PC-3 (cell line): ENCODE data around the gene SEMA4C. TPM values are rescaled to one million over a fixed set of nuclear protein-coding genes. Genes with fewer than 3 reads are reported as not detected.

Experiments
- ATAC-seq: fragments of 200-7000 bp; cut with Tn5 transposase; 2 replicates; pipeline ENCODE4 v1.9.1; 2020; ENCODE audit warnings: mild to moderate bottlenecking, moderate library complexity
- BruUV-seq: library from RNA; stranded (reverse); fragments of 400-500 nt; replicated peaks from 2 replicates; lab custom pipeline; 2021; lab: Mats Ljungman, UMichigan
- CTCF ChIA-PET: fragments of 300-600 bp; sonication (Branson Sonifier 250); formaldehyde crosslinking; loops from one replicate; lab custom pipeline; 2022; ENCODE audit warnings: antibody characterized with exemption; lab: Charles Lee
- POLR2A ChIA-PET: fragments of 300-600 bp; sonication (Branson Sonifier 250); formaldehyde crosslinking; loops from one replicate; lab custom pipeline; 2022; ENCODE audit warnings: antibody characterized with exemption; ENCODE audit not compliant: unreplicated experiment; lab: Charles Lee
- DNase-seq: peaks from one replicate; pipeline ENCODE4 v3.0.0-alpha.2; 2015
- H2AFZ ChIP-seq: fragments of 300-600 bp; sonication (generic); 2 replicates; pipeline ENCODE4 v1.6.0; 2016; ENCODE audit warnings: antibody characterized with exemption, low read length
- H3F3A ChIP-seq: fragments of 300-600 bp; sonication (generic); one replicate; pipeline ENCODE4 v1.6.0; 2017; ENCODE audit warnings: antibody characterized with exemption, low read length, control low read depth, mild to moderate bottlenecking; ENCODE audit not compliant: unreplicated experiment
- H3K27ac ChIP-seq: fragments of 300-600 bp; sonication (generic); 2 replicates; pipeline ENCODE4 v1.5.1; 2016; ENCODE audit warnings: mild to moderate bottlenecking, low read length
- H3K27me3 ChIP-seq: fragments of 300-600 bp; sonication (generic); 2 replicates; pipeline ENCODE4 v1.6.1; 2016; ENCODE audit warnings: low read length, mixed read lengths
- H3K36me3 ChIP-seq: fragments of 300-600 bp; sonication (generic); 2 replicates; pipeline ENCODE4 v1.6.1; 2016; ENCODE audit warnings: low read depth, mixed run types, low read length, mixed read lengths
- H3K4me1 ChIP-seq: fragments of 300-600 bp; sonication (generic); 2 replicates; pipeline ENCODE4 v1.5.1; 2016; ENCODE audit warnings: low read length; ENCODE audit not compliant: insufficient read depth
- H3K4me2 ChIP-seq: fragments of 300-600 bp; sonication (generic); 2 replicates; pipeline ENCODE4 v1.6.0; 2016; ENCODE audit warnings: low read length
- H3K4me3 ChIP-seq: fragments of 300-600 bp; sonication (generic); 2 replicates; pipeline ENCODE4 v1.5.1; 2016; ENCODE audit warnings: mild to moderate bottlenecking, low read length, mixed read lengths
- H3K79me2 ChIP-seq: fragments of 300-600 bp; sonication (generic); 2 replicates; pipeline ENCODE4 v1.6.1; 2017; ENCODE audit warnings: low read length, mixed read lengths
- H3K9ac ChIP-seq: fragments of 300-600 bp; sonication (generic); 2 replicates; pipeline ENCODE4 v1.6.0; 2016; ENCODE audit warnings: mild to moderate bottlenecking, low read length
- H3K9me2 ChIP-seq: fragments of 300-600 bp; sonication (generic); replicated peaks from 2 replicates; pipeline ENCODE4 v1.6.1; 2016; ENCODE audit warnings: mixed run types, low read length, mixed read lengths
- H3K9me3 ChIP-seq: fragments of 300-600 bp; sonication (generic); 2 replicates; pipeline ENCODE4 v1.6.1; 2016; ENCODE audit warnings: low read length, mixed read lengths
- H4K20me1 ChIP-seq: fragments of 300-600 bp; sonication (generic); 2 replicates; pipeline ENCODE4 v1.6.1; 2016; ENCODE audit warnings: low read length, mixed read lengths
- CTCF ChIP-seq: fragments of 300-600 bp; sonication (generic); conservative IDR thresholded peaks from 2 replicates; pipeline ENCODE4 v1.5.1; 2017; ENCODE audit warnings: antibody characterized with exemption, low read depth, mild to moderate bottlenecking, low read length
- EZH2 ChIP-seq: fragments of 300-600 bp; sonication (generic); IDR thresholded peaks from one replicate; pipeline ENCODE4 v1.6.1; 2017; ENCODE audit warnings: antibody characterized with exemption, mild to moderate bottlenecking, low read length; ENCODE audit not compliant: unreplicated experiment
- EZH2phosphoT487 ChIP-seq: fragments of 300-600 bp; sonication (generic); IDR thresholded peaks from 2 replicates; pipeline ENCODE4 v1.6.1; 2018; ENCODE audit warnings: mild to moderate bottlenecking, antibody characterized with exemption, low read length, borderline replicate concordance
- intact Hi-C: fragments of 100-400 bp; cut with micrococcal nuclease; formaldehyde crosslinking; loops from 2 replicates; pipeline ENCODE4 v1.9.0; 2023
- total RNA-seq: library from RNA; depleted of rRNA; stranded (reverse); fragments of >200 nt; gene quantifications from 2 replicates; pipeline ENCODE4 v1.2.3, GENCODE V29; 2014

SEMA4C gene
- total RNA-seq, 1 experiment from 2014 or later = 20.6 TPM

- peak within 1 kb of the TSS; percentile 63 for H3K9ac ChIP-seq
- peaks cover 43% of the 10 kb centered on the region for H3K79me2 ChIP-seq
- H3K4me1 ChIP-seq = peaks cover 18% of the 10 kb centered on the region
- intact Hi-C loops = loop anchor here (5.0 kb wide), 1 partner anchor 74 kb away; the partner anchor contains the start of gene LMAN2L
- no peaks in the 10 kb centered on the region for H3K9me2 ChIP-seq
- H4K20me1 ChIP-seq = peaks cover 28% of the 10 kb centered on the region
- no peaks in the 10 kb centered on the region for H3K9me3 ChIP-seq
- peak within 1 kb of the TSS; percentile 76 for H3K4me3 ChIP-seq
- H2AFZ ChIP-seq = peak within 1 kb of the TSS; percentile 90
- ChIA-PET CTCF (interaction anchor here (0.6 to 0.9 kb wide), 3 partner anchors 29 to 76 kb away, joined by 3 to 5 read pairs (median 3); partner anchors contain the start of gene LMAN2L), POLR2A (interaction anchor here (0.6 kb wide), 1 partner anchor 98 kb away, joined by 3 read pairs; no protein-coding TSS in a partner anchor)
- TF ChIP-seq EZH2 (no peak), CTCF (peak; percentile 39), EZH2phosphoT487 (no peak)
- DNase-seq (peak; percentile 94), ATAC-seq (peak; percentile 91)
- H3F3A ChIP-seq = no peaks in the 10 kb centered on the region
- no peaks in the 10 kb centered on the region for H3K36me3 ChIP-seq
- BruUV-seq = no TSS peak
- no peaks in the 10 kb centered on the region for H3K27me3 ChIP-seq
- H3K27ac ChIP-seq = no peak within 1 kb of the TSS; the same call in 1 of the 2 replicates
- H3K4me2 ChIP-seq = peak within 1 kb of the TSS; percentile 94
These were observed 53.6 kb downstream of the SEMA4C start, which contains the start of gene CNNM3 for GRCh38 chr2:96816127-96816835. Gene CNNM3, plus strand, starts transcription at chr2:96816268. Its CDS starts 10 bp downstream, at chr2:96816278.

DNA sequence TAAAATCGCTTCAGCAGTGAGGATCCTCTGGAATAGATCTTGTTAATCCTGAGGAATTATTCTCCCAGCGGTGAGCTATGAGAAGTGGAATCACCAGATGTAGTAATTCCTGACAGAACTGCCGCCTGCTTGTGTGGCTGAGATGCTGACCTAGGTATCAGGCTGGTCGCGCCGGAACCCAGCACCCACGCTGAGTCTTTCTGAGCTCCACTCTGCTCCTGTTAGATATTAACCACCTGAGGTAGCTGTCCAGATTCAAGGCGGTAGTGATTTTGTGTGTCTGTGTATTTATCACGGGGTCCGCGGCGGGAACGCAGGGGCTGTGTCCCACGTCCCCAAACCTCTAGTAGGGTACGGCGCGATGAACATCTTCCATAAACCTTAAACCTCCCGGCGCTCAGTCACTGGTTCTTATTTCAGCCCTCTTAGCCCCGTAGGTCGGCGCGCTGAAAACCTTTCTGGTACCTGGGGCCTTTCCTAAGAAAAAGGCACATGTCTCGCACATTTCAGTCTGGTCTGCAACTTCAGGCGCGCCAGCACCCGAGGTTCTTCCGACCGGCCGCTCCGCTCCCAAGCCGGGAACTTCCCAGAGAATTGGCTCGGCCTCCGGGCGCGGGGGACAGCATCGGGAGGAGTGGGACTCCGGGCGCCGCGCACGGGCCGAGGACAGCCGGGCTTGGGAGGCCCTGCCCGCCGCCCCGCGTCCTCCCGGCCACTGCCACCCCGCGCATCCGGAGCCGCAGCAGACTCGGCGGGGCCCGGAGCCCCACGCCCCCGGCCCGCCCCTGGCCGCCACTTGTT, 54.4 kb downstream of the SEMA4C start:
- no peak for TF ChIP-seq CTCF
- no peak for TF ChIP-seq EZH2phosphoT487
- TF ChIP-seq EZH2 = no peak

More for the DNA sequence above, 54.4 kb downstream of the SEMA4C start:
- Histone ChIP-seq H3K27ac (no peak overlapping the region), H3K27me3 (no peaks in the 10 kb centered on the region), H3F3A (no peaks in the 10 kb centered on the region), H3K4me1 (peaks cover 18% of the 10 kb centered on the region), H3K9me2 (no peaks in the 10 kb centered on the region), H3K79me2 (peaks cover 36% of the 10 kb centered on the region), H3K9me3 (no peaks in the 10 kb centered on the region), H3K4me3 (peak overlapping the region; percentile 76), H4K20me1 (peaks cover 23% of the 10 kb centered on the region), H2AFZ (peak overlapping the region; percentile 90), H3K36me3 (no peaks in the 10 kb centered on the region), H3K9ac (peak overlapping the region; percentile 56), H3K4me2 (peak overlapping the region; percentile 94)
- DNase-seq = peak; percentile 34
- CTCF ChIA-PET = interaction anchor here (0.6 kb wide), 1 partner anchor 76 kb away, joined by 5 read pairs; the partner anchor contains the start of gene LMAN2L
- POLR2A ChIA-PET = interaction anchor here (0.6 kb wide), 1 partner anchor 73 kb away, joined by 4 read pairs; no protein-coding TSS in a partner anchor
- peak; percentile 21 for ATAC-seq
- TSS peak; percentile 82 for BruUV-seq
- intact Hi-C loops = loop anchor here (5.0 kb wide), 1 partner anchor 73 kb away; the partner anchor contains the start of gene LMAN2L
